Measurements from ENCODE around the gene RTP3.
A peak's percentile ranks its signal among the peaks of the same experiment; 100 is the strongest.

Gene RTP3

GRCh38 chr3:46495901-46496456 is 1.8 kb upstream of the RTP3 start:
- in situ Hi-C loops (cut with HindIII; ENCODE audit: low sequenced_read_pairs), result no loop called here
- TF ChIP-seq CTCF (IDR thresholded peaks at IDR 0.05; ENCODE audit: low read depth, low read length, missing control alignments), result no peak
- no peak for DNase-seq (ENCODE audit: low read depth)
- H3K4me3 ChIP-seq (ENCODE audit: low read depth, low read length), result no peak overlapping the region

- in situ Hi-C loops (cut with HindIII; ENCODE audit: low sequenced_read_pairs), result no loop called here
- peak; percentile 25 for TF ChIP-seq CTCF (IDR thresholded peaks at IDR 0.05; ENCODE audit: low read depth, low read length, missing control alignments)
- no peak overlapping the region for H3K4me3 ChIP-seq (ENCODE audit: low read depth, low read length)
- no peak for DNase-seq (ENCODE audit: low read depth)
Observed at GRCh38 chr3:46496746-46497555, 825 bp upstream of the RTP3 start.

GRCh38 chr3:46498916-46499519 is 1.2 kb downstream of the RTP3 start:
- in situ Hi-C loops (cut with HindIII; ENCODE audit: low sequenced_read_pairs), result no loop called here
- TF ChIP-seq CTCF (IDR thresholded peaks at IDR 0.05; ENCODE audit: low read depth, low read length, missing control alignments), result no peak
- DNase-seq (ENCODE audit: low read depth), result no peak
- no peak overlapping the region for H3K4me3 ChIP-seq (ENCODE audit: low read depth, low read length)

- in situ Hi-C loops (cut with HindIII; ENCODE audit: low sequenced_read_pairs), result no loop called here
- DNase-seq (ENCODE audit: low read depth), result peak; percentile 76
- TF ChIP-seq CTCF (IDR thresholded peaks at IDR 0.05; ENCODE audit: low read depth, low read length, missing control alignments), result no peak
- H3K4me3 ChIP-seq (ENCODE audit: low read depth, low read length), result no peak overlapping the region
Observed at GRCh38 chr3:46500656-46501635, 3.2 kb downstream of the RTP3 start.

GRCh38 chr3:46501702-46502101 is 3.9 kb downstream of the RTP3 start:
- no peak overlapping the region for H3K4me3 ChIP-seq (ENCODE audit: low read depth, low read length)
- in situ Hi-C loops (cut with HindIII; ENCODE audit: low sequenced_read_pairs), result no loop called here
- no peak for TF ChIP-seq CTCF (IDR thresholded peaks at IDR 0.05; ENCODE audit: low read depth, low read length, missing control alignments)
- DNase-seq (ENCODE audit: low read depth), result no peak

All from astrocyte of the cerebellum (primary cell).